Lung (tissue), 12 donors: Measurements from ENCODE around the gene ITPR1. TPM values are rescaled to one million over a fixed set of nuclear protein-coding genes. Genes with fewer than 3 reads are reported as not detected.

Experiments used
- ATAC-seq: fragments of 200-7000 bp; cut with Tn5 transposase; one replicate; pipeline ENCODE4 v1.9.1; 2020; ENCODE audit warnings: moderate number of reproducible peaks; ENCODE audit not compliant: insufficient read depth, low FRiP score
- DNase-seq, 3 donors: peaks; one replicate each; pipeline ENCODE4 v3.0.0-alpha.2; 2013 to 2017
- H3K27ac ChIP-seq, 2 donors: one replicate each; pipeline ENCODE4 v1.5.1; 2013; ENCODE audit warnings: mild to moderate bottlenecking in 2 of 2, moderate library complexity in 2 of 2, control low read depth in 1 of 2, inconsistent platforms in 1 of 2, low read depth in 1 of 2, low read length in 1 of 2
- H3K27me3 ChIP-seq, 3 donors: one replicate each; pipeline ENCODE4 v1.5.1; 2013; ENCODE audit warnings: low read length in 2 of 3; ENCODE audit not compliant: control insufficient read depth in 3 of 3, insufficient read depth in 3 of 3
- H3K36me3 ChIP-seq, 4 donors: one replicate each; pipeline ENCODE4 v1.5.1; 2013; ENCODE audit warnings: low read length in 4 of 4, mild to moderate bottlenecking in 1 of 4, moderate library complexity in 1 of 4; ENCODE audit not compliant: control insufficient read depth in 4 of 4, insufficient read depth in 4 of 4
- H3K4me1 ChIP-seq, 5 donors: one replicate each; pipeline ENCODE4 v1.5.1; 2013; ENCODE audit warnings: low read length in 5 of 5, mild to moderate bottlenecking in 2 of 5, moderate library complexity in 1 of 5; ENCODE audit not compliant: control insufficient read depth in 5 of 5, insufficient read depth in 5 of 5
- H3K4me3 ChIP-seq: one replicate; pipeline ENCODE4 v1.5.1; 2013; ENCODE audit warnings: mild to moderate bottlenecking, control low read depth, moderate library complexity
- H3K9ac ChIP-seq, 2 donors: one replicate each; pipeline ENCODE4 v1.5.1; 2013; ENCODE audit warnings: low read length in 2 of 2, control low read depth in 1 of 2; ENCODE audit not compliant: insufficient read depth in 1 of 2
- H3K9me3 ChIP-seq, 4 donors: one replicate each; pipeline ENCODE4 v1.5.1; 2013; ENCODE audit warnings: low read length in 3 of 4, mild to moderate bottlenecking in 1 of 4, moderate library complexity in 1 of 4; ENCODE audit not compliant: control insufficient read depth in 4 of 4, insufficient read depth in 3 of 4
- CTCF ChIP-seq: IDR thresholded peaks from 2 replicates; pipeline ENCODE4 v1.5.1; 2012; ENCODE audit warnings: mild to moderate bottlenecking; ENCODE audit errors: control extremely low read depth, extremely low read depth
- WGBS, 2 donors: extraction: QIAGEN DNeasy Blood & Tissue Kit; methylation state at CpG; one replicate each; pipeline ENCODE4 v1.1.7; 2013; 5-methylcytosine and 5-hydroxymethylcytosine counted together
- polyA plus RNA-seq, 2 donors: library from polyadenylated mRNA; stranded (reverse); fragments of 200-250 nt; gene quantifications; one replicate each; pipeline ENCODE4 v1.2.1, GENCODE V29; 2013
- total RNA-seq, 2 donors: library from RNA; depleted of rRNA in 1 of 2; stranded (reverse); fragments of >200 nt in 1 of 2; gene quantifications; one replicate each; pipeline ENCODE4 v1.2.1, GENCODE V29; 2014 to 2021
- donor health status: control.
- donor health status: control.
- donor health status: Bipolar disorder and iron deficiency.
- donor health status: healthy.
- donor health status: DM: yes; HTN: yes; CAD: no.

The ITPR1 gene
- total and polyA plus RNA-seq, 4 donors, result 12.4 to 152 (median 44.1) TPM

GRCh38 chr3:4768521-4768920, 275.4 kb downstream of the ITPR1 start:
- no peak for DNase-seq
- Histone ChIP-seq H3K9me3 (no peaks in the 10 kb centered on the region), H3K4me1 (peaks cover 4 to 21% (median 10%) of the 10 kb centered on the region in 5 donors), H3K27ac (no peak overlapping the region), H3K36me3 (peaks cover 0 to 9% (median 6%) of the 10 kb centered on the region in 4 donors), H3K9ac (no peak overlapping the region), H3K27me3 (no peaks in the 10 kb centered on the region), H3K4me3 (no peak overlapping the region)
- TF ChIP-seq CTCF, result no peak
- no peak for ATAC-seq
- WGBS, 2 donors, result 90 to 95% methylated on average over 12 of the region's 12 CpGs

- Histone ChIP-seq H3K9me3 (no peaks in the 10 kb centered on the region), H3K4me1 (peaks cover 4 to 23% (median 10%) of the 10 kb centered on the region in 5 donors), H3K36me3 (peaks cover 0 to 13% (median 7%) of the 10 kb centered on the region in 4 donors), H3K27me3 (no peaks in the 10 kb centered on the region), H3K27ac (no peak overlapping the region), H3K4me3 (no peak overlapping the region), H3K9ac (no peak overlapping the region)
- WGBS, 2 donors, result 93 to 95% methylated on average over 5 of the region's 5 CpGs
- ATAC-seq, result no peak
- DNase-seq, result no peak
- no peak for TF ChIP-seq CTCF
Measured at GRCh38 chr3:4770561-4770960, 277.4 kb downstream of the ITPR1 start.

GRCh38 chr3:4771243-4771642, 278.1 kb downstream of the ITPR1 start:
- H3K27me3 ChIP-seq, result no peaks in the 10 kb centered on the region
- TF ChIP-seq CTCF, result no peak
- H3K36me3 ChIP-seq, result peaks cover 0 to 15% (median 7%) of the 10 kb centered on the region in 4 donors
- H3K9me3 ChIP-seq, result no peaks in the 10 kb centered on the region
- peaks cover 4 to 23% (median 10%) of the 10 kb centered on the region in 5 donors for H3K4me1 ChIP-seq
- 60 to 65% methylated on average over 5 of the region's 5 CpGs for WGBS, 2 donors
- DNase-seq, result no peak
- H3K4me3 ChIP-seq, result no peak overlapping the region
- no peak for ATAC-seq
- H3K9ac ChIP-seq, result no peak overlapping the region
- peak overlapping the region in 1 of 2 donors; percentile 15 for H3K27ac ChIP-seq
